GM12801 (cell line): ENCODE measurements around the gene CD300LB.

Experiments
- TF ChIP-seq, protein P1 (sequence below): IDR thresholded peaks from one replicate; pipeline ENCODE4 v1.5.1; 2011; ENCODE audit warnings: control low read depth; ENCODE audit not compliant: insufficient read length; ENCODE audit errors: extremely low read depth

Gene CD300LB

DNA sequence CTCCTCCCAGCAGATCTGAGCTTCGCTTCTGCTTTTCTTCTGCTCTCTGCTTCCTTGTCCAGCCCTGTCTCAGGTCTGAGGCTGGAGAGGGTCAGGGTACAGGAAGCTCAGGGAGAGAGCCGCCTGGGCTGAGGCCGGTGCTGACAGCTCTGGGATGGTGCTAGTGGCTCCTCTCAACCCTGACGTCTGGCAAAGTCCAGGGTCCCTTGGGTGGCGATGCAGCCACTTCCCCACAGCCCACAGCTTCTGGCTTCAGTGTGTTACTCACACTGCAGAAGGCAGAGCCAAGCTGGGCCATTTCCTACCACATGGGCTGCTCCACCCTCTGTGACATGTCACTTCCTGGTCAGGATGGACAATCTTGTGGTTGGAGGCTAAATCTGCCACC is 14.6 kb upstream of the CD300LB start, which contains the start of gene CD300C:
Gene CD300C (minus strand): TSS at position 273 of the 388 bp plus-strand sequence. CDS start 333 bp downstream, outside the sequence.
- TF ChIP-seq, protein P1, sequence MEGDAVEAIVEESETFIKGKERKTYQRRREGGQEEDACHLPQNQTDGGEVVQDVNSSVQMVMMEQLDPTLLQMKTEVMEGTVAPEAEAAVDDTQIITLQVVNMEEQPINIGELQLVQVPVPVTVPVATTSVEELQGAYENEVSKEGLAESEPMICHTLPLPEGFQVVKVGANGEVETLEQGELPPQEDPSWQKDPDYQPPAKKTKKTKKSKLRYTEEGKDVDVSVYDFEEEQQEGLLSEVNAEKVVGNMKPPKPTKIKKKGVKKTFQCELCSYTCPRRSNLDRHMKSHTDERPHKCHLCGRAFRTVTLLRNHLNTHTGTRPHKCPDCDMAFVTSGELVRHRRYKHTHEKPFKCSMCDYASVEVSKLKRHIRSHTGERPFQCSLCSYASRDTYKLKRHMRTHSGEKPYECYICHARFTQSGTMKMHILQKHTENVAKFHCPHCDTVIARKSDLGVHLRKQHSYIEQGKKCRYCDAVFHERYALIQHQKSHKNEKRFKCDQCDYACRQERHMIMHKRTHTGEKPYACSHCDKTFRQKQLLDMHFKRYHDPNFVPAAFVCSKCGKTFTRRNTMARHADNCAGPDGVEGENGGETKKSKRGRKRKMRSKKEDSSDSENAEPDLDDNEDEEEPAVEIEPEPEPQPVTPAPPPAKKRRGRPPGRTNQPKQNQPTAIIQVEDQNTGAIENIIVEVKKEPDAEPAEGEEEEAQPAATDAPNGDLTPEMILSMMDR = no peak

DNA sequence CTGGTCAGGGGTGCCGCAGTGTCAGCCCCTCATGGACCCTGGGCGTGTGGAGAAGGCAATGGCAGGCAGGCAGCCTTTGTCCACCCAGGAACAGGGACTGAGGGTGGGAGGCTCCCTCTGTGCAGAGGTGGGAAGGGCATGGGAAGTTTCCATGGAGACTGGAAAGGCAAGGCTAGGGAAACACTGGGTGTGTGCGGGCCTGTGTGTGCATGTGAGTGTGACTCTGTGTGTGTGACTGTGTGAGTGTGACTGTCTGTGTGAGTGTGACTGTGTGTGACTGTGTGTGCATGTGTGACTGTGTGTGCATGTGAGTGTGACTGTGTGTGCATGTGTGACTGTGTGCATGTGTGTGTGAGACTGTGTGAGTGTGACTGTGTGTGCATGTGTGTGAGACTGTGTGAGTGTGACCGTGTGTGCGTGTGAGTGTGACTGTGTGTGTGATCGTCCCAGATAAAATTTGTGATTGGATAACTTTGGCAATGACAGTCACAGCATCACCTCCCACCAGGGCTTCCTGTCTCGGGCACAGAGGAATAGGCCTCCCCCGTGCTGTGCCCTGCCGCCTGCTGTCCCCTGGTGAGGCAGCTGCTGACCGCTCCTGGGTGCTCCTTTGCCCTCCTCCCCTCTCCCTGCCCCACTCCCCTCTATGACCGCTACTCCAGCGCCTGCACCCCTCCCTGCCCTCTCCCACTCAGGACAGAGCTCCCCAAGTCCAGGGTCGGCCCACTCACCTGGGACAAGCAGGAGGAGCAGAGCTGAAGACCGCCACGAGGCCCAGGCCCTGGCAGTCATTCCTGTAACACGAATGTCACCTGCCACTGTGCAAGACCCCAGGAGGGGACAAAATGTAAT is 13.9 kb upstream of the CD300LB start:
- TF ChIP-seq, protein P1 = no peak

DNA sequence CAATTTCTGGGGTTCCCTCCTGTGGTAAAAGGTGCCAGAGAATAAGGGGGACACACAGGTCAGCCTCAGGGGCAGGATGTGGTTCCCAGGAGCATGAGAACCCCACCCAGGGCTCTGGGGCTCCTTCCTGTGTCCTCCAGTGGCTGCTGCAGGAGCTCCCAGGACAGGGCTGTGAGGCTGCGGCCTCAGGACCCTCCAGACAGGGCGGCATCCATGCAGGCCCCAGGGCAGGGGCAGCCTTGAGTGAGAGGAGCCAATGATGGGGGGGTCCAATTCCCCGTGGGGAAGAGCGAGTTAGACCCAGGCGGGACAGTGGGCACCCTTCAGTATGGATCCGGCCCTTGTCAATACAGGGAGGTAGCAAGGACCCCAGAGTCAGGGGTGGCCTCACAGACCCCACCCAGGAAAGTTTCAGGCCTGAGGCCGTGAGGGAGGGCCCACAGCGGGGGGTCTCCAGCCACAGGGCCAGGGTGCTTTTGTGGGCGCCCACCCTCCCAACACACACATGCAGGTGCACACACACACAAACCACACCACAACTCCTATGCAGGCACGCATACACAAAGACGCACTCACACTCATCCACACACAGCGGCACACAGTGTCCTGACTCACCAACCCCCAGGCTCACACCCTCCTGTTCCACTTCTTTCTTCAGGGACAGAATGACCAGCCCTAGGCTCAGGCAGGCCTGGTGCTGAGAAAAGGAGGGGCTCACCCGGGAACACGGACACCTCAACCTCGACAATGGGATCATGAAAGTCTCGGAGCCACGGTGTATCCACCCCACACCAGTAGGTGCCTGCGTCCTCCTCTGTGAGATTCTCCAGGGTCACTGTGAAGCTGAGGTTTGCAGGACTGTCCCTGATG is 12.9 kb upstream of the CD300LB start:
- TF ChIP-seq, protein P1 = no peak

- TF ChIP-seq, protein P1 = no peak
Observed at GRCh38 chr17:74543406-74543805, 12.1 kb upstream of the CD300LB start.

- TF ChIP-seq, protein P1 = no peak
Observed at GRCh38 chr17:74542727-74543383, 11.6 kb upstream of the CD300LB start.

GRCh38 chr17:74542166-74542565 is 10.9 kb upstream of the CD300LB start:
- TF ChIP-seq, protein P1 = no peak
